T-helper 1 cell treated with Interleukin-12 subunit alpha and Interleukin-12 subunit beta and Interleukin-4 antibody, amounts not matched to agents 30 ng/mL and 1 ng/mL, for 36 hours (primary cell): ENCODE measurements around the gene ADIPOR2. TPM values are rescaled to one million over a fixed set of nuclear protein-coding genes. Genes with fewer than 3 reads are reported as not detected.

Source experiments
- total RNA-seq: library from RNA; stranded (reverse); gene quantifications from 2 replicates; pipeline ENCODE4 v1.2.3, GENCODE V29; 2022

Gene ADIPOR2
- total RNA-seq, 1 donor from 2014 or later: 55.8 TPM

Other genes with a start within 250 kb of the ADIPOR2 start
- 26.5 and 26.7 TPM in 2 replicates for gene FBXL14, start 96.5 kb upstream of the ADIPOR2 start, total RNA-seq
- gene WNT5B, start 61.8 kb upstream of the ADIPOR2 start, total RNA-seq: 4.7 and 7.0 TPM in 2 replicates
- 0.41 TPM in 1 of 2 replicates, not detected in the other for gene LRTM2, start 129.5 kb downstream of the ADIPOR2 start, total RNA-seq
- 15.1 and 15.4 TPM in 2 replicates for gene CACNA2D4, start 227.6 kb downstream of the ADIPOR2 start, total RNA-seq